ENCODE measurements around the gene SLC30A3.

Gene SLC30A3

DNA sequence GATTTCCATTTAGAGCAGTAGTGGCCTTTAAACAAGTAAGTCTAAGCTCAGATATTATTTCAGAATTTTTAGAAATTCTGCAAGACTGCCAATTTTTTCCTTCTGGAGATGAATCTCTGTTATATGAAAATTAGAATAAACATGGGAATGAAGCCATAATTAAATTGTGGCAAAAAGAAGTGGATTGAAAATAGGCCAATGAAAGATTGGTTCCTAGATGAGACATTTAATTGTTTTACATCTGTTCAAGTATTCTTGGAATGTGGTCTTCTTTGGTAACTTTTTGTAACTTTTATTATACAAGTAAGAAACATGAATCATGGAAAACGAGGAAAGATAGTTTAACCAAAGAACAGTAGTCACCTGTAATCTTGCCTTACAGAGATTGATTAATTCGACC is 35.3 kb downstream of the SLC30A3 start:
- DNase-seq (ENCODE audit: low spot score) = no peak

DNA sequence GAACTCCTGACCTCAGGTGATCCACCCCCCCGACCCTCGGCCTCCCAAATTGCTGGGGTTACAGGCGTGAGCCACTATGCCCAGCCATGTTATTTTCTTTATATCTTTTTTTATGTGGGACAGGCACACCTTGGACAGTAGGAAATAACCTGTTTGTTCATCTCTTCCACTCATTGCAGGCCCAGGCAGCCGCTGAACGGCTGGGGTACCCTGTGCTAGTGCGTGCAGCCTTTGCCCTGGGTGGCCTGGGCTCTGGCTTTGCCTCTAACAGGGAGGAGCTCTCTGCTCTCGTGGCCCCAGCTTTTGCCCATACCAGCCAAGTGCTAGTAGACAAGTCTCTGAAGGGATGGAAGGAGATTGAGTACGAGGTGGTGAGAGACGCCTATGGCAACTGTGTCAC is 37.3 kb downstream of the SLC30A3 start:
- DNase-seq (ENCODE audit: low spot score) = no peak

- DNase-seq (ENCODE audit: low spot score) = no peak
Measured at GRCh38 chr2:27223416-27223815, 39.4 kb downstream of the SLC30A3 start.

- DNase-seq (ENCODE audit: low spot score) = no peak
Measured at GRCh38 chr2:27222407-27222806, 40.4 kb downstream of the SLC30A3 start.

DNA sequence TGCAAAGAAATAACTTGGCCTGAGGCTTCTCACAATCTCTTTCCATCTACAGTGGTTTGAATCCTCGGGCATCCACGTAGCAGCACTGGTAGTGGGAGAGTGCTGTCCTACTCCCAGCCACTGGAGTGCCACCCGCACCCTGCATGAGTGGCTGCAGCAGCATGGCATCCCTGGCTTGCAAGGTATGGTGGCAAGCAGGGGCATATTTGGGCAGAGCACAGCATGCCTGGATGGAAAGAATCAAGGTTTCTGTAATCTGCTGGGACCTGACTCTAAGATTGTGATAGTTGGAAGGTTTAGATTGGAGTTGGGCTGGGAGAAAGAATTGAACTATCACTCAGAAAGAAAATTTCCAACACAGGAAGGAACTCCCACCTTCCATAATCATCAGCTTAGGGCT is 41.7 kb downstream of the SLC30A3 start:
- DNase-seq (ENCODE audit: low spot score) = no peak

GRCh38 chr2:27220091-27220490 is 42.8 kb downstream of the SLC30A3 start:
- DNase-seq (ENCODE audit: low spot score) = no peak

DNA sequence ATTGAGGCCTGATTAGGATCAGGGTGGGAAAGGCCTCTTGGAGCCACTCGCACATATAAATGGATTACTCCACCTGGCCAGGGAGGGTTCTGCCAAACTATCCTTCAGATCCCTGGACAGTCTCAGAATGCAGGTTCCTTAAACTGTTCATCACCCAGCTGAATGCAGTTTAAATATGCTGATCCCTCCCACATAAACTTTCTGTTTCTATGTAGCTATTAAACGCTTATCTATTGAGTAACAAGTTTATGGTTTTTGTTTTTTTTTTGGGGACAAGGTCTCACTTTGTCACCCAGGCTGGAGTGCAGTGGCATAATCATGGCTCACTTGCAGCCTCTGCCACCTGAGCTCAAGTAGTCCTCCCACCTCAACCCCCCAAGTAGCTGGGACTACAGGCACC is 43.8 kb downstream of the SLC30A3 start:
- DNase-seq (ENCODE audit: low spot score) = no peak

- peak; percentile 47 for DNase-seq (ENCODE audit: low spot score)
Measured at GRCh38 chr2:27218614-27219013, 44.2 kb downstream of the SLC30A3 start.

- peak; percentile 89 for DNase-seq (ENCODE audit: low spot score)
Measured at GRCh38 chr2:27217173-27218121, 45.4 kb downstream of the SLC30A3 start, which contains the start of gene CAD. TSS of gene CAD (plus strand) at chr2:27217369. CDS start at chr2:27217552, 183 bp downstream.

- DNase-seq (ENCODE audit: low spot score) = no peak
Measured at GRCh38 chr2:27216416-27217137, 46.3 kb downstream of the SLC30A3 start.

DNA sequence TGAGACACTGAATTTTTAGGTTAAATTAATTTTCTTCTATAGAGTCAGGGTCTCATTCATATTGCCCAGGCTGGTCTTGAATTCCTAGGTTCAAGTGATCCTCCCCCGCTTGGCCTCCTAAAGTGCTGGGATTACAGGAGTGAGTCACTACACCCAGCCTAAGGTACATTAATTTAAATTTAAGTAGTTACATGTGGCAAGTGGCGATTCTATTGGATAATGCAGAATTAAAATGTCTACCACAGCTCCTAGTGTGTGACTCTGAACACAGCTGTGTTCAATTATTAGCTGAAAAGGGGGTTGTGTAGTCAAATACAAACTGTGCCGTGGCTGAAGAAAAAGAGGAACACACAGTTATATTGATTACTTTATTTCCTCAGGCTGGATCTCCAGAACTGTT is 47.9 kb downstream of the SLC30A3 start:
- DNase-seq (ENCODE audit: low spot score) = no peak

GRCh38 chr2:27212626-27213471 is 50.0 kb downstream of the SLC30A3 start:
- DNase-seq (ENCODE audit: low spot score) = peak; percentile 58

DNA sequence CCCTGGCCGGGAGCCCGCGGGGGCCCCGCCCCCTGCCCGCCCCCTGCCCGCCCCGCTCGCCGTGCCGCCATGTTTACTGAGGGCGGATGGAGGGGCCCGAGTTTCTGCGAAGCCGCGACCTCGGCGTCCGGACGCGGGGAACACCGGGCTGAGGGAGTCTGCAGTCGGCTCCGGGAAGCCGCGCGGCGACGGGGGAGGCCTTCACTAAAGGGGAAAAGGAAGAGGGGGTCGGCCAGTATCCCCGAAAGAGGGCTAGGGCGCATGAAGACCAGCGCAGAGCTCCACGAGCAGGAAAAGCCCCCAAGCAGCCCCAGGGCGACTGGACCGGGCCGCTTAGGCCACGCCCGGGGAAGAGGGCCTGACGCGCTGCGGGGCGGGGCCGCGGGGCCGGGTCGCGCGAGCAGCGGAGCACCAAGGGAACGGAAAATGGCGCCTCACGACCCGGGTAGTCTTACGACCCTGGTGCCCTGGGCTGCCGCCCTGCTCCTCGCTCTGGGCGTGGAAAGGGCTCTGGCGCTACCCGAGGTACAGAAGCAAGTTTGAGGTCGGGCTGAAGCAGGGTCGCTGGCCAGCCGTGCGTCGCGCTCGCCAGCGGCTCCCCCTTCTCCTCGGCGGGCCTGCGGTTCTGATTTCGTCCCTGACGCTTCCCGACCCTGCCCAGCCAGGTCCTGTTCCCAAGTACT is 50.8 kb downstream of the SLC30A3 start, which contains the start of the genes ATRAID and SLC5A6:
ATRAID (plus strand) TSS at position 99 of the 683 bp plus-strand sequence; CDS start at position 427, 328 bp downstream.
SLC5A6 (minus strand) TSS at position 326 of the 683 bp plus-strand sequence. CDS start 4,618 bp downstream, outside the sequence.
- DNase-seq (ENCODE audit: low spot score) = peak; percentile 95

DNA sequence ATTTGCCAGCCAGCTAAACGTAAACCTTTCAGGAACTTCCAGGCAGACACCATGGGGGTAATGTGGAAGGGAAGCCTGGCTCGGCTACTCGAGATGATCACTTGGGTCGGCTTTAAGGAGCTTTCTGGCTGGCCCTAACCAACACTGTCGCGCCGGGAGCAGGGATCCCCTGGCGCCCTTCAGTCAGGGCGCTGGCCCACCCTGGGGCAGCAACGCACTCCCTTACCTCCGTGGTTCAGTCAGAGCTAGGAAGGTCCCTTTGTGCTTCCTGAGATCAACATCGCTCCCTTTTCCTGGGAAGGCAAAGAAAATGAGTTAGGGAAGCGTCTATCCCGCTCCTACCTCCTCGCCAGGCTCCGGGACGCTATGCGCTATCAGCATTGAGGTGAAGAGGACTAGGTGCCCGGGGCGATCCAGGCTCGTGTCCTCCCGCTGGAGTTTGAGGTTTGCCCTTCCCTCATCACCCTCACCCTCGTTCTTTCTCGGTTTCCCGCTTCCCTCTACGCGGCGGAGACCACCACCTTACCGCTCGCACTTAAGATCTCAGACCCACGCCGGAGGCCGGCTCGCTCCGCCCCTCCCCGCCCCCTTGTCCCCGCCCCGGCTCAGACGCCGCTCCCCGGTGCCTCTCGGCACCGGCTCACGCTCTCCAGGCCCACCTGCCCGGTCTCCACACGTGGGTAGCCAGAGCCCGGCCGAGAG is 51.5 kb downstream of the SLC30A3 start:
- peak; percentile 23 for DNase-seq (ENCODE audit: low spot score)

DNA sequence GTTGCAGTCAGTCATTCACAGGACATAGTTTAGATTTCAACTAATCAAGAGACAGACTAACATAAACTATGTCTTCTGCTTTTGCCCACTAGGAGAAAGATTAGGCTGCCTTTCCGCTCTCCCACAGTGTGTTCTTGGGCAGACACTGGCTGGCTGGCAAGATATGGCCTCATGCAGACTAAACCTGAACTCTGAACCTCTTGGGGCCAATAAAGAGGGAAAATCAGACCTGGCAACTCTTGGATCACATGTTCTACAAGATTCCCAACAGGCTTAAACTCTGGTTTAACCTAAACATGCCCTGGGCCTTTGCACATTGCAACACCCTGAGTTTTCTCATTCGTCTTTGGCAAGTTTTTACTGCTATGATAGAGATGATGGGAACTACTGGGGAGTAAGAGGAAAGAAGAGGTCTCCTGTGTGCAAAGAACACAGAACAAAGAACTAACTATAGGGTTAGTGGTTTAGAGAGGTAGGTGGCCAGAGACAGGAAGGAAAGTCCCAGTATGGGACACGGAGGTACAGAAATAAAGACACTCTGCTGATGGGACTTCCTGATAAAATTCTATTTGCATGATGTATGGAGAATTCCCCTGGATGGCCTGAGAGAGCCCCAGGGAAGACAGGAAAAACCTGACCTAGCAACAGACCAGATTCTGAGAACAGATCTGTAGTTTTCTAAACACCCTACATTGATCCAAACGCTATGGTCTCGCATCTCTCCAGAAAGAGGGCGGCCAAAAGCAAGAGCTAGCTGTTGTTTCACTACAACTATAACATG is 53.0 kb downstream of the SLC30A3 start:
- DNase-seq (ENCODE audit: low spot score) = no peak

GRCh38 chr2:27208486-27209050 is 54.3 kb downstream of the SLC30A3 start:
- DNase-seq (ENCODE audit: low spot score) = no peak

GRCh38 chr2:27206346-27206745 is 56.5 kb downstream of the SLC30A3 start:
- DNase-seq (ENCODE audit: low spot score) = no peak

GRCh38 chr2:27205206-27205605 is 57.6 kb downstream of the SLC30A3 start:
- DNase-seq (ENCODE audit: low spot score) = no peak

DNA sequence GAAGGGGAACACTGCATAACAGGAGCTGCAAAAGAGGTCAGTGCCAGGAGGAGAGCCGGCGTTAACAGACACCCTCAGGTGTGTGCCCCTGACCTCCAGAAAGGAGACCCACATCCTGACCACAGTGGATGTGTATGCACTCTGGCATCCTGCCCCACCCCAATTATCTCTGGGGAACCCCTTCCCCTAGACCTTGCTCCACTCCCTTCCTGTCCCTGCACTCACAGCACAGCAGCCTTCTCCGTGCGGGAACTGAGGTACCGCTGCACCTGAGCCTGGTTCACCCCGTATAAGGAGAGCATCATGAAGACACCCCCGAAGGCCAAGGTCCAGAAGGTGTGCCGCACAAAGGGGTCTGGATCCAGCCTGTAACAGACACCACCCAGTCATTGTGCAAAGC is 58.3 kb downstream of the SLC30A3 start:
- no peak for DNase-seq (ENCODE audit: low spot score)

Measured in germinal center (tissue), 1 donor.